Astrocyte (in vitro differentiated cells and primary cell): ENCODE results near the gene PLSCR3.

Source experiments
- EZH2 ChIP-seq: IDR thresholded peaks from 2 replicates; pipeline ENCODE4 v1.6.1; 2012; ENCODE audit warnings: mild to moderate bottlenecking, low read length, inconsistent platforms; ENCODE audit not compliant: insufficient read depth
- TF ChIP-seq, protein P1 (sequence below): IDR thresholded peaks from 2 replicates; pipeline ENCODE4 v1.5.1; 2011; ENCODE audit warnings: low read depth, mild to moderate bottlenecking, inconsistent platforms, low read length, moderate library complexity; ENCODE audit not compliant: insufficient read depth

DNA sequence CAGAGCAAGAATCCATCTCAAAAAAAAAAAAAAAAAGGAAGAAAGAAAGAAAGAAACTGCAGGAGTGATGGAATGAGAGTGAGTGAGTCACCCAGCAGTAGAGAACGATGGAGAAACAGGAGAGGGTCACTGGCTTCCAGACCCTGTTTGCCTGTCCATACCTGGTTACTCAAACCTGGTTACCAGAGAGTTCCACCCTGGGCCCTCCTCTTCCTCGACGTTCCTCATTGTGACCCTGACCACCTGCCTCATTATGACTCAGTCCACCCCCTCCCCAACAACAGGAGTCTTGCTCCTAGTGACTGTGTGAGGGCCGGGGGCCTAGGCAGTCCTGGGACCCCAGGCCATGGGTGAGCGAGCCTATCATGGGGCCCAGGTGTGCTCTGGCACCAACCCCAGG, 34.2 kb upstream of the PLSCR3 start, which contains the start of gene SPEM3:
- TF ChIP-seq, protein P1, sequence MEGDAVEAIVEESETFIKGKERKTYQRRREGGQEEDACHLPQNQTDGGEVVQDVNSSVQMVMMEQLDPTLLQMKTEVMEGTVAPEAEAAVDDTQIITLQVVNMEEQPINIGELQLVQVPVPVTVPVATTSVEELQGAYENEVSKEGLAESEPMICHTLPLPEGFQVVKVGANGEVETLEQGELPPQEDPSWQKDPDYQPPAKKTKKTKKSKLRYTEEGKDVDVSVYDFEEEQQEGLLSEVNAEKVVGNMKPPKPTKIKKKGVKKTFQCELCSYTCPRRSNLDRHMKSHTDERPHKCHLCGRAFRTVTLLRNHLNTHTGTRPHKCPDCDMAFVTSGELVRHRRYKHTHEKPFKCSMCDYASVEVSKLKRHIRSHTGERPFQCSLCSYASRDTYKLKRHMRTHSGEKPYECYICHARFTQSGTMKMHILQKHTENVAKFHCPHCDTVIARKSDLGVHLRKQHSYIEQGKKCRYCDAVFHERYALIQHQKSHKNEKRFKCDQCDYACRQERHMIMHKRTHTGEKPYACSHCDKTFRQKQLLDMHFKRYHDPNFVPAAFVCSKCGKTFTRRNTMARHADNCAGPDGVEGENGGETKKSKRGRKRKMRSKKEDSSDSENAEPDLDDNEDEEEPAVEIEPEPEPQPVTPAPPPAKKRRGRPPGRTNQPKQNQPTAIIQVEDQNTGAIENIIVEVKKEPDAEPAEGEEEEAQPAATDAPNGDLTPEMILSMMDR: no peak
- no peak for TF ChIP-seq EZH2
